ENCODE data around the gene KCNIP4. TPM values are rescaled to one million over a fixed set of nuclear protein-coding genes. Genes with fewer than 3 reads are reported as not detected.
"Not testable (repeated sequence)": the region's sequence is repeated elsewhere in the genome, so short reads cannot be mapped to it uniquely, and the experiment has no call there.

Gene KCNIP4
- total and polyA plus RNA-seq, 12 donors = 0.44 to 4.1 (median 1.6) TPM

GRCh38 chr4:20760053-20760452, 1188.5 kb downstream of the KCNIP4 start:
- intact Hi-C loops (cut with DNase I) = no loop called here
- H3K27ac ChIP-seq = no peak overlapping the region
- no peaks in the 10 kb centered on the region for H3K9me3 ChIP-seq (replicated peaks in 1 of 3)
- DNase-seq = no peak
- H3K4me3 ChIP-seq = no peak overlapping the region
- no peaks in the 10 kb centered on the region for H3K4me1 ChIP-seq (replicated peaks in 1 of 2)
- H3K27me3 ChIP-seq = no peaks in the 10 kb centered on the region
- WGBS, 4 donors = 75 to 84% (median 78%) methylated on average over 2 of the region's 2 CpGs
- TF ChIP-seq CTCF (IDR thresholded peaks at IDR 0.05) (no peak), POLR2A (IDR thresholded peaks at IDR 0.05) (no peak)
- H3K36me3 ChIP-seq (replicated peaks in 1 of 2) = no peaks in the 10 kb centered on the region

GRCh38 chr4:20754036-20754435, 1194.5 kb downstream of the KCNIP4 start:
- 59 to 88% (median 79%) methylated on average over 1 of the region's 1 CpG for WGBS, 4 donors
- DNase-seq = no peak
- H3K4me3 ChIP-seq = no peak overlapping the region
- no peaks in the 10 kb centered on the region for H3K36me3 ChIP-seq (replicated peaks in 1 of 2)
- no peak overlapping the region for H3K27ac ChIP-seq
- H3K27me3 ChIP-seq = no peaks in the 10 kb centered on the region
- TF ChIP-seq CTCF (IDR thresholded peaks at IDR 0.05) (no peak), POLR2A (IDR thresholded peaks at IDR 0.05) (no peak)
- no peaks in the 10 kb centered on the region for H3K4me1 ChIP-seq (replicated peaks in 1 of 2)
- no peaks in the 10 kb centered on the region for H3K9me3 ChIP-seq (replicated peaks in 1 of 3)
- intact Hi-C loops (cut with DNase I) = no loop called here

- no peak overlapping the region for H3K4me3 ChIP-seq
- no peak for TF ChIP-seq POLR2A (IDR thresholded peaks at IDR 0.05)
- no peak for TF ChIP-seq CTCF (IDR thresholded peaks at IDR 0.05)
- no peak for DNase-seq
- intact Hi-C loops (cut with DNase I) = no loop called here
- H3K27me3 ChIP-seq = no peaks in the 10 kb centered on the region
- no peaks in the 10 kb centered on the region for H3K9me3 ChIP-seq (replicated peaks in 1 of 3)
- 87 to 95% (median 95%) methylated on average over 3 of the region's 3 CpGs for WGBS, 4 donors
- no peak overlapping the region for H3K27ac ChIP-seq
- no peaks in the 10 kb centered on the region for H3K36me3 ChIP-seq (replicated peaks in 1 of 2)
- H3K4me1 ChIP-seq (replicated peaks in 1 of 2) = no peaks in the 10 kb centered on the region
Observed at GRCh38 chr4:20752641-20753040, 1195.9 kb downstream of the KCNIP4 start.

- H3K4me3 ChIP-seq; H3K4me1 ChIP-seq (replicated peaks in 1 of 2); intact Hi-C loops (cut with DNase I); H3K36me3 ChIP-seq (replicated peaks in 1 of 2); H3K9me3 ChIP-seq (replicated peaks in 1 of 3); DNase-seq; H3K27ac ChIP-seq; H3K27me3 ChIP-seq: not testable (repeated sequence)
- WGBS, 4 donors = 88 to 94% (median 91%) methylated on average over 4 of the region's 4 CpGs
Observed at GRCh38 chr4:20746000-20746399, 1202.6 kb downstream of the KCNIP4 start.

- no peak for TF ChIP-seq CTCF (IDR thresholded peaks at IDR 0.05)
- no peak for TF ChIP-seq POLR2A (IDR thresholded peaks at IDR 0.05)
- H3K36me3 ChIP-seq (replicated peaks in 1 of 2) = no peaks in the 10 kb centered on the region
- H3K4me1 ChIP-seq (replicated peaks in 1 of 2) = no peaks in the 10 kb centered on the region
- H3K4me3 ChIP-seq = no peak overlapping the region
- 95 to 100% (median 99%) methylated on average over 1 of the region's 1 CpG for whole genome bisulfite sequencing, 4 donors
- no peaks in the 10 kb centered on the region for H3K27me3 ChIP-seq
- no peak overlapping the region for H3K27ac ChIP-seq
- intact Hi-C loops (cut with DNase I) = no loop called here
- no peaks in the 10 kb centered on the region for H3K9me3 ChIP-seq (replicated peaks in 1 of 3)
- DNase-seq = no peak
Observed at GRCh38 chr4:20735931-20736330, 1212.6 kb downstream of the KCNIP4 start.
